Neuronal stem cell (in vitro differentiated cells): ENCODE data around the gene AKAP8L.

ENCODE experiments used
- DNase-seq: peaks from one replicate; pipeline ENCODE4 v3.0.0-alpha.2; 2013; ENCODE audit warnings: low spot score
- H2AFZ ChIP-seq: one replicate; pipeline ENCODE4 v1.6.1; 2013; ENCODE audit warnings: mild to moderate bottlenecking, low read length, inconsistent platforms
- H2AK5ac ChIP-seq: 2 replicates; pipeline ENCODE4 v1.6.1; 2013; ENCODE audit warnings: low read depth, mild to moderate bottlenecking, inconsistent platforms, low read length, moderate library complexity, mixed read lengths
- H2BK120ac ChIP-seq: 2 replicates; pipeline ENCODE4 v1.6.1; 2013; ENCODE audit warnings: low read depth, mild to moderate bottlenecking, inconsistent platforms, low read length, moderate library complexity, mixed read lengths
- H2BK12ac ChIP-seq: one replicate; pipeline ENCODE4 v1.6.1; 2013; ENCODE audit warnings: low read length, inconsistent platforms
- H2BK15ac ChIP-seq: 2 replicates; pipeline ENCODE4 v1.6.1; 2013; ENCODE audit warnings: mild to moderate bottlenecking, low read length, inconsistent platforms, mixed read lengths
- H2BK5ac ChIP-seq: one replicate; pipeline ENCODE4 v1.6.1; 2013; ENCODE audit warnings: inconsistent platforms, mild to moderate bottlenecking, low read length, moderate library complexity
- H3K14ac ChIP-seq: one replicate; pipeline ENCODE4 v1.6.1; 2013; ENCODE audit warnings: low read length, inconsistent platforms
- H3K18ac ChIP-seq: 2 replicates; pipeline ENCODE4 v1.6.1; 2013; ENCODE audit warnings: low read length, inconsistent platforms
- H3K23ac ChIP-seq: 2 replicates; pipeline ENCODE4 v1.6.1; 2013; ENCODE audit warnings: low read depth, mild to moderate bottlenecking, mixed read lengths, low read length, inconsistent platforms; ENCODE audit not compliant: poor library complexity
- H3K27ac ChIP-seq: replicated peaks from 3 replicates; pipeline ENCODE4 v1.5.1; 2013; ENCODE audit warnings: low read length, inconsistent platforms
- H3K27me3 ChIP-seq, 3 experiments: 2 replicates each; pipeline ENCODE4 v1.6.1; 2013; ENCODE audit warnings: low read length in 3 of 3, mild to moderate bottlenecking in 2 of 3, inconsistent platforms in 1 of 3, low read depth in 1 of 3, mixed read lengths in 1 of 3, moderate library complexity in 1 of 3; ENCODE audit not compliant: control insufficient read depth in 3 of 3, insufficient read depth in 3 of 3
- H3K36me3 ChIP-seq, 2 donors: replicated peaks in 1 of 2; 2 replicates each; pipeline ENCODE4 v1.6.1; 2013; ENCODE audit warnings: low read length in 2 of 2; ENCODE audit not compliant: control insufficient read depth in 2 of 2, insufficient read depth in 2 of 2
- H3K4ac ChIP-seq: 2 replicates; pipeline ENCODE4 v1.6.1; 2013; ENCODE audit warnings: inconsistent platforms, mild to moderate bottlenecking, low read length, moderate library complexity
- H3K4me1 ChIP-seq, 2 donors: 1 replicate in 1 of 2; 2 replicates in 1 of 2; pipeline ENCODE4 v1.6.1; 2013; ENCODE audit warnings: low read length in 2 of 2, low read depth in 1 of 2; ENCODE audit not compliant: control insufficient read depth in 2 of 2, insufficient read depth in 1 of 2
- H3K4me2 ChIP-seq: one replicate; pipeline ENCODE4 v1.6.1; 2013; ENCODE audit warnings: mild to moderate bottlenecking, low read length, inconsistent platforms; ENCODE audit not compliant: insufficient read depth, poor library complexity, severe bottlenecking
- H3K4me3 ChIP-seq, 2 donors: 2 replicates each; pipeline ENCODE4 v1.5.1; 2013; ENCODE audit warnings: low read length in 2 of 2, mild to moderate bottlenecking in 2 of 2, inconsistent platforms in 1 of 2, moderate library complexity in 1 of 2
- H3K79me1 ChIP-seq: one replicate; pipeline ENCODE4 v1.6.1; 2013; ENCODE audit warnings: low read depth, mild to moderate bottlenecking, inconsistent platforms, low read length, moderate library complexity
- H3K9ac ChIP-seq: one replicate; pipeline ENCODE4 v1.6.1; 2013; ENCODE audit warnings: mild to moderate bottlenecking, low read depth, low read length, inconsistent platforms; ENCODE audit not compliant: poor library complexity
- H3K9me3 ChIP-seq, 2 donors: replicated peaks in 1 of 2; 2 replicates each; pipeline versions ENCODE3 to v1.6.1; 2013; ENCODE audit warnings: low read length in 2 of 2, mild to moderate bottlenecking in 2 of 2, inconsistent platforms in 1 of 2, low read depth in 1 of 2, mixed read lengths in 1 of 2, moderate library complexity in 1 of 2; ENCODE audit not compliant: control insufficient read depth in 2 of 2, insufficient read depth in 1 of 2
- H4K8ac ChIP-seq: one replicate; pipeline ENCODE4 v1.6.1; 2013; ENCODE audit warnings: low read depth, mild to moderate bottlenecking, inconsistent platforms, low read length, moderate library complexity
- H4K91ac ChIP-seq: one replicate; pipeline ENCODE4 v1.6.1; 2013; ENCODE audit warnings: low read length, low read depth, mild to moderate bottlenecking, inconsistent platforms; ENCODE audit not compliant: poor library complexity
- WGBS, 2 donors: extraction: QIAGEN DNeasy Blood & Tissue Kit; methylation state at CpG; one replicate each; pipeline ENCODE4 v1.1.7; 2013; ENCODE audit warnings: missing lambda C conversion rate in 2 of 2, mixed read lengths in 1 of 2; ENCODE audit not compliant: insufficient read length in 2 of 2, insufficient replicate concordance in 1 of 2; ENCODE audit errors: extremely low coverage in 2 of 2; 5-methylcytosine and 5-hydroxymethylcytosine counted together

AKAP8L gene

GRCh38 chr19:15457701-15458484 lies 39.1 kb upstream of the AKAP8L start:
- H2BK15ac ChIP-seq = no peak overlapping the region
- WGBS, 2 donors = no CpG with 5 or more reads among the region's 54 CpGs
- no peaks in the 10 kb centered on the region for H3K36me3 ChIP-seq
- no peak overlapping the region for H3K4me2 ChIP-seq
- no peak overlapping the region for H4K8ac ChIP-seq
- H4K91ac ChIP-seq = no peak overlapping the region
- no peak overlapping the region for H3K4ac ChIP-seq
- peak overlapping the region; percentile 60 for H3K18ac ChIP-seq
- H3K23ac ChIP-seq = no peak overlapping the region
- H3K4me3 ChIP-seq = peak overlapping the region in 1 of 2 donors; percentile 12
- H2AFZ ChIP-seq = peak overlapping the region; percentile 73
- H2BK120ac ChIP-seq = no peak overlapping the region
- H3K9ac ChIP-seq = no peak overlapping the region
- no peak overlapping the region for H2BK12ac ChIP-seq
- H2AK5ac ChIP-seq = no peak overlapping the region
- no peak overlapping the region for H2BK5ac ChIP-seq
- no peak overlapping the region for H3K27ac ChIP-seq
- H3K79me1 ChIP-seq = no peaks in the 10 kb centered on the region
- H3K4me1 ChIP-seq = peaks cover 3% of the 10 kb centered on the region in 2 donors
- peaks cover 0 to 2% of the 10 kb centered on the region in 2 donors for H3K9me3 ChIP-seq
- no peak for DNase-seq
- peaks cover 24 to 84% (median 71%) of the 10 kb centered on the region in 3 experiments for H3K27me3 ChIP-seq
- no peak overlapping the region for H3K14ac ChIP-seq

- Histone ChIP-seq H3K27ac (no peak overlapping the region), H3K4ac (no peak overlapping the region), H2AFZ (peak overlapping the region; percentile 73), H4K8ac (no peak overlapping the region), H2BK15ac (no peak overlapping the region), H3K23ac (no peak overlapping the region), H2BK12ac (no peak overlapping the region), H3K18ac (peak overlapping the region; percentile 27), H2BK120ac (no peak overlapping the region), H3K36me3 (no peaks in the 10 kb centered on the region), H2BK5ac (no peak overlapping the region), H3K4me2 (peak overlapping the region; percentile 52), H3K27me3 (peaks cover 24 to 87% (median 75%) of the 10 kb centered on the region in 3 experiments), H3K4me1 (peaks cover 5 to 7% of the 10 kb centered on the region in 2 donors), H3K9me3 (peaks cover 0 to 2% of the 10 kb centered on the region in 2 donors), H3K14ac (no peak overlapping the region), H3K4me3 (peak overlapping the region in 1 of 2 donors; percentile 49), H3K79me1 (no peaks in the 10 kb centered on the region), H4K91ac (no peak overlapping the region), H2AK5ac (no peak overlapping the region), H3K9ac (peak overlapping the region; percentile 30)
- no CpG with 5 or more reads among the region's 86 CpGs for WGBS, 2 donors
- no peak for DNase-seq
Measured at GRCh38 chr19:15456871-15457700, 38.3 kb upstream of the AKAP8L start.

GRCh38 chr19:15456441-15456840 lies 37.7 kb upstream of the AKAP8L start:
- H4K8ac ChIP-seq = no peak overlapping the region
- peaks cover 0 to 2% of the 10 kb centered on the region in 2 donors for H3K9me3 ChIP-seq
- H3K4me1 ChIP-seq = peaks cover 7% of the 10 kb centered on the region in 2 donors
- no peaks in the 10 kb centered on the region for H3K36me3 ChIP-seq
- H3K4ac ChIP-seq = no peak overlapping the region
- no peak overlapping the region for H3K9ac ChIP-seq
- no peak overlapping the region for H2BK120ac ChIP-seq
- H3K27ac ChIP-seq = no peak overlapping the region
- no peak overlapping the region for H2BK15ac ChIP-seq
- H2AFZ ChIP-seq = no peak overlapping the region
- H3K4me3 ChIP-seq = no peak overlapping the region
- no peak for DNase-seq
- no peak overlapping the region for H3K14ac ChIP-seq
- no peak overlapping the region for H3K23ac ChIP-seq
- no peak overlapping the region for H2AK5ac ChIP-seq
- peak overlapping the region; percentile 52 for H3K4me2 ChIP-seq
- H2BK5ac ChIP-seq = no peak overlapping the region
- no peaks in the 10 kb centered on the region for H3K79me1 ChIP-seq
- H3K18ac ChIP-seq = no peak overlapping the region
- no peak overlapping the region for H4K91ac ChIP-seq
- no peak overlapping the region for H2BK12ac ChIP-seq
- H3K27me3 ChIP-seq = peaks cover 24 to 84% (median 75%) of the 10 kb centered on the region in 3 experiments
- WGBS, 2 donors = no CpG with 5 or more reads among the region's 14 CpGs

- DNase-seq = no peak
- Histone ChIP-seq H3K4me1 (peaks cover 7% of the 10 kb centered on the region in 2 donors), H3K9me3 (peaks cover 0 to 2% of the 10 kb centered on the region in 2 donors), H3K9ac (no peak overlapping the region), H3K27ac (no peak overlapping the region), H3K27me3 (peaks cover 24 to 79% (median 72%) of the 10 kb centered on the region in 3 experiments), H3K14ac (no peak overlapping the region), H3K18ac (no peak overlapping the region), H3K4ac (no peak overlapping the region), H3K36me3 (no peaks in the 10 kb centered on the region), H2AFZ (no peak overlapping the region), H3K23ac (no peak overlapping the region), H2BK5ac (no peak overlapping the region), H2BK12ac (no peak overlapping the region), H3K79me1 (no peaks in the 10 kb centered on the region), H3K4me2 (no peak overlapping the region), H4K91ac (no peak overlapping the region), H3K4me3 (no peak overlapping the region), H2BK120ac (no peak overlapping the region), H2BK15ac (no peak overlapping the region), H2AK5ac (no peak overlapping the region), H4K8ac (no peak overlapping the region)
- WGBS, 2 donors = no CpG with 5 or more reads among the region's 9 CpGs
Measured at GRCh38 chr19:15455996-15456395, 37.2 kb upstream of the AKAP8L start.
